HG02763 (cell line): ENCODE data around the gene SREBF1.
"Not testable (repeated sequence)": the region's sequence is repeated elsewhere in the genome, so short reads cannot be mapped to it uniquely, and the experiment has no call there.

Experiments used
- ATAC-seq: cut with Tn5 transposase; IDR thresholded peaks from one replicate; pipeline ENCODE4 v1.9.1; 2021; ENCODE audit warnings: mild to moderate bottlenecking, moderate library complexity; ENCODE audit not compliant: unreplicated experiment

Gene SREBF1

DNA sequence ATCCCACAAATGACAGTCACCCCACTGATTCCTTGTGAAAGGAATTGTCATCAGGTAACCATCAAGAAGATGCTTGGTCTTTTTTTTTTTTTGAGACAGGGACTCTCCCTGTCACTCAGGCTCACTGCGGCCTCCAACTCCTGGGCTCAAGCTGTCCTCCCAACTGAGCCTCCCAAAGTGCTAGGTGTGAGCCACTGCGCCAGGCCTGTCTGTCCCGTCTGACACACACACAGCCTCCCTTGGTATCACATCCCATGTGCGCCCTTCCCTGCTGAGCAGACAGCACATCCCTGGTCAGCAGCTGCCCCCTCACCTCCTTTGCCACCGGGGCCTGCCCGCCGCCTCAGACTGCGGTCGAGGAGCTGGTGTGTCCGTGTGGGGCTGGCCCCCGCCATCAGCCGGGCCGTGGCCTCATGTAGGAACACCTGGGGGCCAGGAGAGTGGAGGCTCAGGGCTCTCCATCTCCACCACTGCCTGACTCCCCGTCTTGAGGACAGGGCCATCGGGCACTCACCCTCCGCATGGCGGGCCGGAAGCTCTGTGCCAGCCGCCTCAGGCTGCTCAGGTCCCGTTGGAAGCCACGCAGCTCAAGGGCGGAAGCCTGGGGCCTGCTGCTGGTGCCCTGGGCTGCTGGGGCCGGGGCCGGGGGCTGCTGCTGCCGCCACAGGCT, 23.6 kb downstream of the SREBF1 start:
- no peak for ATAC-seq

DNA sequence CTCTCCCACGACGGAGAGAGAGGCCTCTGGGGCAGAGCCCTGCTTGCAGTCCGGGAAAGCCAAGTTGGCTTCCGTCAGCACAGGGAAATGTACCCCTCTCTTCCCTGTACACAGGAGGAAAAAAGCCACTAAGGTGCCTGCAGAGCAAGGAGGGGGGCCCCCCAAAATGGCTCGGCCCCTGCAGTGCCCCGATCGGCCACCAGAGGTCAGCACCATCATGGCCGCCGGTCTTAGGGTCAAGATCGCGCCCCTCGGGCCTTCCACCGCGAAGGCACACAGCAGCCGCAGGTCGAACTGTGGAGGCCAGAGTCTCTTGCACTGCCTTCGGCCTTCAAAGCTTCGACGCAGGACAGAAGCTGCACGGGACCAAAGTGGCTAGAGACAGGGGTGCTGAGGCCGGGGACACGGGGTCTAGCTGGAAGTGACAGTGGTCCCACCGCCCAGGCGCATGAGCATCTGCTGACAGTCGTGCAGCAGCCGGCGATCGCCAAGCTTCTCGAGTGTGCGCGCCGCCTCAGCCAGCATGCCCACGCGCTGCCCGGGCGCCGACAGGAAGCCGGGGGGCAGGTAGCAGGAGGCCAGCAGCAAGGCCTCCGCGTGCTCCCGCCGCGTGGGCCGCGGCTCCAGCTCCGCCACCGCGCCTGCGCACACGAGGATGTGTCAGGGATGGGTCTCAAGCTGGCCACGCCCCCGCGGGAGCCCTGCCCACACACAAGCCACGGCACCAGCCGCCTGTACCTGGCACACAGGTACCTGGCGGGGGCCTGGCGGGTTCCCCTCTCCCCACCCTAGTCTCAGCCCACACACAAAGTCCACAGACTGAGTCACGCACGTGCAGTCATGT, 24.4 kb downstream of the SREBF1 start:
- no peak for ATAC-seq

- no peak for ATAC-seq
These were observed 25.2 kb downstream of the SREBF1 start for GRCh38 chr17:17811381-17812210.

- no peak for ATAC-seq
These were observed 25.9 kb downstream of the SREBF1 start for GRCh38 chr17:17810895-17811248.

- ATAC-seq: no peak
These were observed 26.5 kb downstream of the SREBF1 start for GRCh38 chr17:17810084-17810894.

GRCh38 chr17:17809531-17810083, 27.2 kb downstream of the SREBF1 start:
- ATAC-seq: no peak

GRCh38 chr17:17808706-17809432, 27.9 kb downstream of the SREBF1 start:
- no peak for ATAC-seq

GRCh38 chr17:17808200-17808599, 28.6 kb downstream of the SREBF1 start:
- ATAC-seq: not testable (repeated sequence)

- no peak for ATAC-seq
These were observed 29.3 kb downstream of the SREBF1 start for GRCh38 chr17:17807440-17807839.

- no peak for ATAC-seq
These were observed 30.0 kb downstream of the SREBF1 start for GRCh38 chr17:17806611-17807274.

DNA sequence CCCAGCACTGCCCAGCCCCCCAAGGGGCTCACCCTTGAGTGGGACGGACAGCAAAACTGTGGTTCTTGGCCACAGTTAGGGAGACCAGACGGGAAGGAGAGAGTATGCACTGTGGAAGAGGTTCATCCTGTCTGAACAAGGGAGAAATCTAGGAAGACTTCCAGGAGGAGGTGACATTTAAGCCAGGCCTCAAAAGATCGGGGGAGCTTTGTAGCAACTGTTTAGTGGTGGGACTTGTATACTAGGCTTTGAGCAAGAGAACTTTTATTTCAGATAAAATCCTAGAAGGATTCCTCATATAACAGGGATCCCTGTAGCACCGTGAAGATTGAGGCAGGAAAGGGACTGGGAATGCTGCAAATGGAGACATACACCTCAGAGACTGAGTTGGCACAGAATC, 30.8 kb downstream of the SREBF1 start:
- ATAC-seq: no peak

GRCh38 chr17:17805575-17805974, 31.2 kb downstream of the SREBF1 start:
- no peak for ATAC-seq

- no peak for ATAC-seq
These were observed 32.8 kb downstream of the SREBF1 start for GRCh38 chr17:17804007-17804406.

GRCh38 chr17:17801800-17802481, 34.8 kb downstream of the SREBF1 start:
- ATAC-seq: no peak

GRCh38 chr17:17800504-17801021, 36.2 kb downstream of the SREBF1 start:
- ATAC-seq: no peak

GRCh38 chr17:17798573-17799255, 38.1 kb downstream of the SREBF1 start:
- no peak for ATAC-seq

- no peak for ATAC-seq
These were observed 38.7 kb downstream of the SREBF1 start for GRCh38 chr17:17798010-17798556.
